Lower leg skin (tissue), 3 donors: ENCODE measurements around the gene SELP.

Source experiments
- POLR2A ChIP-seq, 2 donors: fragments of 450-650 bp; IDR thresholded peaks; one replicate each; pipeline ENCODE4 v1.6.1; 2016 to 2017; ENCODE audit warnings: antibody characterized with exemption in 2 of 2, mild to moderate bottlenecking in 1 of 2, moderate library complexity in 1 of 2
- TF ChIP-seq, protein P1 (sequence below), 3 donors: fragments of 450-650 bp; IDR thresholded peaks; one replicate each; pipeline ENCODE4 v1.5.1; 2016; ENCODE audit warnings: antibody characterized with exemption in 3 of 3, mild to moderate bottlenecking in 3 of 3, moderate library complexity in 2 of 3

DNA sequence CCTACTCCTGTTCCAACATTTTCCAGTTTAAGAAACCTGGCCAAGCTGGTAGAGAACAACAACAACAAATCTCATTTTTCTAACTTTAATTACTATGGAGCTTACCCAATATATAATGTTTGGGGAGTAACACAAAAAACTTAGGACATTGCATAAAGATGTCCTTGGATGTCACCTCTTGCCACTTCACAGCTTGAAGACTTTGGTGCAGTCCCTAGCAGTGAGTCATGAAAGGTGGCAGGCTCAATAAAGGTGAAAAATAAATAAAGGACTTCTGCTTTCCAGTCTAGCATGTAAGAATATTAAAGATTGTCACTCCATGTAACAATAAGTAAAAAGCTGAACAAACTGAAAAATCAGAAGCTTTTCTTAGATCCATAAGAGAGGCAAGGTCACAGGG is 17.6 kb upstream of the SELP start:
- TF ChIP-seq, protein P1, sequence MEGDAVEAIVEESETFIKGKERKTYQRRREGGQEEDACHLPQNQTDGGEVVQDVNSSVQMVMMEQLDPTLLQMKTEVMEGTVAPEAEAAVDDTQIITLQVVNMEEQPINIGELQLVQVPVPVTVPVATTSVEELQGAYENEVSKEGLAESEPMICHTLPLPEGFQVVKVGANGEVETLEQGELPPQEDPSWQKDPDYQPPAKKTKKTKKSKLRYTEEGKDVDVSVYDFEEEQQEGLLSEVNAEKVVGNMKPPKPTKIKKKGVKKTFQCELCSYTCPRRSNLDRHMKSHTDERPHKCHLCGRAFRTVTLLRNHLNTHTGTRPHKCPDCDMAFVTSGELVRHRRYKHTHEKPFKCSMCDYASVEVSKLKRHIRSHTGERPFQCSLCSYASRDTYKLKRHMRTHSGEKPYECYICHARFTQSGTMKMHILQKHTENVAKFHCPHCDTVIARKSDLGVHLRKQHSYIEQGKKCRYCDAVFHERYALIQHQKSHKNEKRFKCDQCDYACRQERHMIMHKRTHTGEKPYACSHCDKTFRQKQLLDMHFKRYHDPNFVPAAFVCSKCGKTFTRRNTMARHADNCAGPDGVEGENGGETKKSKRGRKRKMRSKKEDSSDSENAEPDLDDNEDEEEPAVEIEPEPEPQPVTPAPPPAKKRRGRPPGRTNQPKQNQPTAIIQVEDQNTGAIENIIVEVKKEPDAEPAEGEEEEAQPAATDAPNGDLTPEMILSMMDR (IDR thresholded peaks at IDR 0.05): no peak
- no peak for TF ChIP-seq POLR2A (IDR thresholded peaks at IDR 0.05)
